PFSK-1 (cell line): ENCODE data around the gene ANK2.

ENCODE experiments used
- FOXP2 ChIP-seq: optimal IDR thresholded peaks from 2 replicates; pipeline ENCODE3; 2011; ENCODE audit warnings: borderline replicate concordance, control low read depth, inconsistent platforms; ENCODE audit not compliant: insufficient read depth; ENCODE audit errors: extremely low read length, extremely low read depth
- POLR2AphosphoS5 ChIP-seq: IDR thresholded peaks from 2 replicates; pipeline ENCODE4 v1.6.1; 2012; ENCODE audit warnings: low read depth, mild to moderate bottlenecking, control low read depth, low read length, moderate library complexity
- REST ChIP-seq, 2 experiments: IDR thresholded peaks; 2 replicates each; pipeline versions ENCODE4 v1.6.1 to v1.8.0; 2011 to 2012; ENCODE audit warnings: low read depth in 2 of 2, low read length in 2 of 2, control low read depth in 1 of 2, inconsistent platforms in 1 of 2, mild to moderate bottlenecking in 1 of 2, moderate library complexity in 1 of 2; ENCODE audit not compliant: insufficient read depth in 1 of 2
- SIN3A ChIP-seq: IDR thresholded peaks from 2 replicates; pipeline ENCODE4 v1.6.1; 2012; ENCODE audit warnings: mild to moderate bottlenecking, low read length, moderate library complexity, borderline replicate concordance; ENCODE audit not compliant: insufficient read depth
- TAF1 ChIP-seq: IDR thresholded peaks from 2 replicates; pipeline ENCODE4 v1.6.1; 2012; ENCODE audit warnings: low read length, control low read depth, borderline replicate concordance; ENCODE audit not compliant: insufficient read depth

Gene ANK2

GRCh38 chr4:113317523-113317922, 268.1 kb downstream of the ANK2 start:
- no peak for TF ChIP-seq REST (IDR thresholded peaks at IDR 0.05; ENCODE audit: insufficient read depth in 1 of 2, low read depth in 2 of 2, low read length in 2 of 2)
- TF ChIP-seq TAF1, result no peak
- no peak for TF ChIP-seq POLR2AphosphoS5
- TF ChIP-seq SIN3A, result no peak
- TF ChIP-seq FOXP2, result no peak

GRCh38 chr4:113322736-113323135, 273.3 kb downstream of the ANK2 start:
- no peak for TF ChIP-seq TAF1
- TF ChIP-seq FOXP2, result no peak
- TF ChIP-seq SIN3A, result no peak
- no peak for TF ChIP-seq REST (IDR thresholded peaks at IDR 0.05; ENCODE audit: insufficient read depth in 1 of 2, low read depth in 2 of 2, low read length in 2 of 2)
- no peak for TF ChIP-seq POLR2AphosphoS5

GRCh38 chr4:113325876-113326615, 276.6 kb downstream of the ANK2 start:
- no peak for TF ChIP-seq REST (IDR thresholded peaks at IDR 0.05; ENCODE audit: insufficient read depth in 1 of 2, low read depth in 2 of 2, low read length in 2 of 2)

- TF ChIP-seq POLR2AphosphoS5 (no peak), SIN3A (no peak), REST (IDR thresholded peaks at IDR 0.05; ENCODE audit: insufficient read depth in 1 of 2, low read depth in 2 of 2, low read length in 2 of 2) (no peak), TAF1 (no peak), FOXP2 (no peak)
Observed at GRCh38 chr4:113327494-113327893, 278.0 kb downstream of the ANK2 start.

- TF ChIP-seq POLR2AphosphoS5 (no peak), REST (IDR thresholded peaks at IDR 0.05; ENCODE audit: insufficient read depth in 1 of 2, low read depth in 2 of 2, low read length in 2 of 2) (no peak), FOXP2 (no peak), SIN3A (no peak), TAF1 (no peak)
Observed at GRCh38 chr4:113328514-113328913, 279.1 kb downstream of the ANK2 start.
